ENCODE data around the gene BAHCC1. TPM values are rescaled to one million over a fixed set of nuclear protein-coding genes. Genes with fewer than 3 reads are reported as not detected.

Gene BAHCC1
- total and polyA plus RNA-seq, 2 donors (not counting 1 experiment from before 2014, with no cell fraction given), result 1.8 to 7.3 TPM

- Histone ChIP-seq H3K9ac (ENCODE audit: insufficient read depth, low read length) (no peak overlapping the region), H3K4me1 (ENCODE audit: control insufficient read depth, extremely low read depth, insufficient read depth, low read length) (no peaks in the 10 kb centered on the region), H3K79me2 (ENCODE audit: control insufficient read depth, insufficient read depth, low read length) (peaks cover 38% of the 10 kb centered on the region), H3K36me3 (ENCODE audit: control insufficient read depth, insufficient read depth, low read length) (peaks cover 30% of the 10 kb centered on the region), H2AFZ (ENCODE audit: low read length) (no peak overlapping the region), H4K20me1 (ENCODE audit: control insufficient read depth, extremely low read depth, insufficient read depth, low read length) (peaks cover 6% of the 10 kb centered on the region), H3K9me3 (ENCODE audit: control insufficient read depth, insufficient read depth, low read depth, low read length) (no peaks in the 10 kb centered on the region), H3K27me3 (ENCODE audit: control insufficient read depth, insufficient read depth, low read length) (no peaks in the 10 kb centered on the region), H3K4me3 (replicated peaks in 1 of 4; ENCODE audit: control extremely low read depth in 1 of 4, insufficient read depth in 1 of 4, low read depth in 3 of 4, low read length in 4 of 4) (peak overlapping the region; percentile 86 to 100 (median 94)), H3K4me2 (ENCODE audit: extremely low read depth, insufficient read depth, low read length) (peak overlapping the region; percentile 60), H3K27ac (ENCODE audit: insufficient read depth, low read length) (peak overlapping the region; percentile 3)
- TF ChIP-seq EZH2 (IDR thresholded peaks at IDR 0.05; ENCODE audit: low read length, missing control alignments) (no peak), CTCF (conservative IDR thresholded peaks at IDR 0.05 in 1 of 2, IDR thresholded peaks at IDR 0.05 in 1 of 2; ENCODE audit: low read depth in 1 of 2, low read length in 2 of 2) (no peak)
- peak in 1 of 2 donors; percentile 35 for DNase-seq (ENCODE audit: low read depth in 2 of 2)
Observed at GRCh38 chr17:81509207-81509971, 114.1 kb downstream of the BAHCC1 start.

GRCh38 chr17:81509972-81510784, 114.9 kb downstream of the BAHCC1 start:
- DNase-seq (ENCODE audit: low read depth in 2 of 2), result no peak
- Histone ChIP-seq H3K79me2 (ENCODE audit: control insufficient read depth, insufficient read depth, low read length) (peaks cover 39% of the 10 kb centered on the region), H3K36me3 (ENCODE audit: control insufficient read depth, insufficient read depth, low read length) (peaks cover 30% of the 10 kb centered on the region)

More at GRCh38 chr17:81509972-81510784, 114.9 kb downstream of the BAHCC1 start:
- Histone ChIP-seq H3K4me3 (replicated peaks in 1 of 4; ENCODE audit: control extremely low read depth in 1 of 4, insufficient read depth in 1 of 4, low read depth in 3 of 4, low read length in 4 of 4) (peak overlapping the region; percentile 86 to 100 (median 94)), H4K20me1 (ENCODE audit: control insufficient read depth, extremely low read depth, insufficient read depth, low read length) (peaks cover 6% of the 10 kb centered on the region), H3K9me3 (ENCODE audit: control insufficient read depth, insufficient read depth, low read depth, low read length) (no peaks in the 10 kb centered on the region), H2AFZ (ENCODE audit: low read length) (no peak overlapping the region), H3K4me1 (ENCODE audit: control insufficient read depth, extremely low read depth, insufficient read depth, low read length) (no peaks in the 10 kb centered on the region), H3K27me3 (ENCODE audit: control insufficient read depth, insufficient read depth, low read length) (no peaks in the 10 kb centered on the region), H3K4me2 (ENCODE audit: extremely low read depth, insufficient read depth, low read length) (peak overlapping the region; percentile 79), H3K9ac (ENCODE audit: insufficient read depth, low read length) (peak overlapping the region; percentile 82), H3K27ac (ENCODE audit: insufficient read depth, low read length) (peak overlapping the region; percentile 86)
- TF ChIP-seq CTCF (conservative IDR thresholded peaks at IDR 0.05 in 1 of 2, IDR thresholded peaks at IDR 0.05 in 1 of 2; ENCODE audit: low read depth in 1 of 2, low read length in 2 of 2) (no peak), EZH2 (IDR thresholded peaks at IDR 0.05; ENCODE audit: low read length, missing control alignments) (no peak)
